Liver (tissue), 9 donors: Measurements from ENCODE around the gene TMEM266. TPM values are rescaled to one million over a fixed set of nuclear protein-coding genes. Genes with fewer than 3 reads are reported as not detected.

ENCODE experiments used
- DNase-seq: peaks from one replicate; pipeline ENCODE4 v3.0.0-alpha.2; 2017; ENCODE audit warnings: low spot score
- H3K27ac ChIP-seq, 2 donors: one replicate each; pipeline ENCODE4 v1.7.0; 2013; ENCODE audit warnings: inconsistent platforms in 2 of 2, low read length in 2 of 2, control low read depth in 1 of 2, low read depth in 1 of 2, mild to moderate bottlenecking in 1 of 2
- H3K27me3 ChIP-seq, 4 donors: one replicate each; pipeline versions ENCODE4 v1.6.1 to v1.7.0; 2013; ENCODE audit warnings: low read length in 3 of 4, inconsistent platforms in 1 of 4, mild to moderate bottlenecking in 1 of 4, moderate library complexity in 1 of 4; ENCODE audit not compliant: control insufficient read depth in 4 of 4, insufficient read depth in 4 of 4
- H3K36me3 ChIP-seq, 4 donors: one replicate each; pipeline versions ENCODE4 v1.6.1 to v1.7.0; 2013; ENCODE audit warnings: low read length in 3 of 4, mild to moderate bottlenecking in 3 of 4, low read depth in 1 of 4, moderate library complexity in 1 of 4; ENCODE audit not compliant: control insufficient read depth in 4 of 4, insufficient read depth in 3 of 4
- H3K4me1 ChIP-seq, 4 donors: one replicate each; pipeline versions ENCODE4 v1.6.1 to v1.7.0; 2013; ENCODE audit warnings: low read length in 3 of 4, mild to moderate bottlenecking in 3 of 4, moderate library complexity in 1 of 4; ENCODE audit not compliant: control insufficient read depth in 4 of 4, insufficient read depth in 4 of 4
- H3K4me3 ChIP-seq, 3 donors: one replicate each; pipeline versions ENCODE4 v1.6.1 to v1.7.0; 2013; ENCODE audit warnings: low read length in 3 of 3, control low read depth in 1 of 3, low read depth in 1 of 3, mild to moderate bottlenecking in 1 of 3
- H3K9ac ChIP-seq, 2 donors: one replicate each; pipeline ENCODE4 v1.7.0; 2013; ENCODE audit warnings: low read length in 2 of 2, mild to moderate bottlenecking in 2 of 2, moderate library complexity in 2 of 2, control low read depth in 1 of 2, low read depth in 1 of 2
- H3K9me3 ChIP-seq, 4 donors: one replicate each; pipeline versions ENCODE4 v1.6.1 to v1.7.0; 2013; ENCODE audit warnings: low read length in 3 of 4; ENCODE audit not compliant: control insufficient read depth in 4 of 4
- EGR1 ChIP-seq, 2 donors: IDR thresholded peaks; 2 replicates each; pipeline ENCODE4 v1.6.1; 2016 to 2018; ENCODE audit warnings: antibody characterized with exemption in 2 of 2, low read depth in 2 of 2
- FOXA2 ChIP-seq: IDR thresholded peaks from 2 replicates; pipeline ENCODE4 v1.6.1; 2016; ENCODE audit warnings: antibody characterized with exemption
- GABPA ChIP-seq, 2 donors: IDR thresholded peaks in 1 of 2; conservative IDR thresholded peaks in 1 of 2; 2 replicates each; pipeline ENCODE4 v1.6.1; 2016; ENCODE audit warnings: antibody characterized with exemption in 2 of 2, mild to moderate bottlenecking in 1 of 2, moderate library complexity in 1 of 2
- HNF4A ChIP-seq, 2 donors: conservative IDR thresholded peaks; 2 replicates each; pipeline ENCODE4 v1.6.1; 2016; ENCODE audit warnings: antibody characterized with exemption in 2 of 2, mild to moderate bottlenecking in 2 of 2
- HNF4G ChIP-seq: IDR thresholded peaks from 2 replicates; pipeline ENCODE4 v1.6.1; 2016; ENCODE audit warnings: antibody characterized with exemption
- JUND ChIP-seq, 2 donors: IDR thresholded peaks; 2 replicates each; pipeline ENCODE4 v1.6.1; 2016; ENCODE audit warnings: antibody characterized with exemption in 2 of 2
- NR2F2 ChIP-seq: IDR thresholded peaks from 2 replicates; pipeline ENCODE4 v1.6.1; 2016; ENCODE audit warnings: antibody characterized with exemption
- RAD21 ChIP-seq, 2 donors: IDR thresholded peaks; 2 replicates each; pipeline ENCODE4 v1.6.1; 2016; ENCODE audit warnings: antibody characterized with exemption in 2 of 2, mild to moderate bottlenecking in 2 of 2
- RXRA ChIP-seq, 2 donors: IDR thresholded peaks; 2 replicates each; pipeline ENCODE4 v1.6.1; 2017 to 2018; ENCODE audit warnings: antibody characterized with exemption in 2 of 2, mild to moderate bottlenecking in 1 of 2
- SP1 ChIP-seq: IDR thresholded peaks from 2 replicates; pipeline ENCODE4 v1.6.1; 2018; ENCODE audit warnings: antibody characterized with exemption, mild to moderate bottlenecking
- TAF1 ChIP-seq: conservative IDR thresholded peaks from 2 replicates; pipeline ENCODE4 v1.6.1; 2016; ENCODE audit warnings: antibody characterized with exemption, mild to moderate bottlenecking
- YY1 ChIP-seq: IDR thresholded peaks from 2 replicates; pipeline ENCODE4 v1.6.1; 2016; ENCODE audit warnings: antibody characterized with exemption, mild to moderate bottlenecking
- WGBS: extraction: QIAGEN DNeasy Blood & Tissue Kit; methylation state at CpG from one replicate; pipeline ENCODE4 v1.1.7; 2013; 5-methylcytosine and 5-hydroxymethylcytosine counted together
- polyA plus RNA-seq, 2 donors: library from polyadenylated mRNA; stranded (reverse) in 1 of 2; unstranded in 1 of 2; fragments of 200-250 nt in 1 of 2; fragments of >200 nt in 1 of 2; fragmentation: Nextera tagmentation in 1 of 2; extraction: Ambion mirVana in 1 of 2; gene quantifications; one replicate each; pipeline versions ENCODE4 v1.2.1 to v1.2.3, GENCODE V29; 2013 to 2015
- total RNA-seq, 2 donors: library from RNA; depleted of rRNA; stranded (reverse); fragments of >200 nt; gene quantifications; one replicate each; pipeline ENCODE4 v1.2.3, GENCODE V29; 2014
- TF ChIP-seq, protein P1 (sequence below): IDR thresholded peaks from 2 replicates; pipeline ENCODE4 v1.6.1; 2016; ENCODE audit warnings: antibody characterized with exemption
- TF ChIP-seq, protein P2 (sequence below): IDR thresholded peaks from 2 replicates; pipeline ENCODE4 v1.6.1; 2016; ENCODE audit warnings: antibody characterized with exemption, mild to moderate bottlenecking
- TF ChIP-seq, protein P3 (sequence below): IDR thresholded peaks from 2 replicates; pipeline ENCODE4 v1.6.1; 2016; ENCODE audit warnings: antibody characterized with exemption
- TF ChIP-seq, protein P4 (sequence below): IDR thresholded peaks from 2 replicates; pipeline ENCODE4 v1.6.1; 2016; ENCODE audit warnings: antibody characterized with exemption
- TF ChIP-seq, protein P5 (sequence below): fragments of 150-350 bp; IDR thresholded peaks from 2 replicates; pipeline ENCODE4 v1.5.1; 2017; ENCODE audit warnings: improper control_type of control experiment, low read depth, low read length; ENCODE audit not compliant: missing input control
- donor health status: healthy.
- donor health status: healthy.
- donor health status: healthy.
- donor health status: healthy.
- donor health status: healthy.

Gene TMEM266
- total and polyA plus RNA-seq, 4 donors: 0.25 to 1.3 TPM; not detected in 2

DNA sequence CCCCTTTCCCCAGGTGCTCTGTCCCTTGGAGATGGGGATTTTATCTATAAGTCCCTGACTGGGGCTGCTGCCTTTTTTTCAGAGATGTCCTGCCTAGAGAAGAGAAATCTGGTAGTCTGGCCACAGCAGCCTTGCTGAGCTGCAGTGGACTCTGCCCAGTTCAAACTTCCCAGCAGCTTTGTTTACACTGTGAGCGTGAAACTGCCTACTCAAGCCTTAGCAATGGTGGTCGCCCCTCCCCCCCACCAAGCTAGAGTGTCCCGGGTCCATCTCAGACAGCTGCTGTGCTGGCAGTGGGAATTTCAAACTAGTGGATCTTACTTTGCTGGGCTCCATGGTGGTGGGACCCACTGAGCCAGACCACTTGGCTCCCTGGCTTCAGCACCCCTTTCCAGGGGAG lies 38.9 kb downstream of the TMEM266 start:
- Histone ChIP-seq H3K27ac (no peak overlapping the region), H3K27me3 (peaks cover 0 to 5% (median 0%) of the 10 kb centered on the region in 4 donors), H3K4me1 (peaks cover 0 to 8% (median 6%) of the 10 kb centered on the region in 4 donors), H3K9me3 (no peaks in the 10 kb centered on the region), H3K4me3 (no peak overlapping the region), H3K9ac (no peak overlapping the region), H3K36me3 (no peaks in the 10 kb centered on the region)
- peak; percentile 69 for DNase-seq
- WGBS: 14% methylated on average over 3 of the region's 3 CpGs
- TF ChIP-seq HNF4G (peak; percentile 42), GABPA (IDR thresholded peaks at IDR 0.05 in 1 of 2, conservative IDR thresholded peaks at IDR 0.05 in 1 of 2) (no peak), NR2F2 (no peak), RAD21 (IDR thresholded peaks at IDR 0.05) (no peak), JUND (IDR thresholded peaks at IDR 0.05) (no peak), SP1 (peak; percentile 48), YY1 (no peak), FOXA2 (no peak), EGR1 (IDR thresholded peaks at IDR 0.05; ENCODE audit: low read depth in 2 of 2) (no peak), HNF4A (conservative IDR thresholded peaks at IDR 0.05) (peak; percentile 62 to 77)
- TF ChIP-seq, protein P1, sequence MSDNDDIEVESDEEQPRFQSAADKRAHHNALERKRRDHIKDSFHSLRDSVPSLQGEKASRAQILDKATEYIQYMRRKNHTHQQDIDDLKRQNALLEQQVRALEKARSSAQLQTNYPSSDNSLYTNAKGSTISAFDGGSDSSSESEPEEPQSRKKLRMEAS: no peak
- TF ChIP-seq, protein P2, sequence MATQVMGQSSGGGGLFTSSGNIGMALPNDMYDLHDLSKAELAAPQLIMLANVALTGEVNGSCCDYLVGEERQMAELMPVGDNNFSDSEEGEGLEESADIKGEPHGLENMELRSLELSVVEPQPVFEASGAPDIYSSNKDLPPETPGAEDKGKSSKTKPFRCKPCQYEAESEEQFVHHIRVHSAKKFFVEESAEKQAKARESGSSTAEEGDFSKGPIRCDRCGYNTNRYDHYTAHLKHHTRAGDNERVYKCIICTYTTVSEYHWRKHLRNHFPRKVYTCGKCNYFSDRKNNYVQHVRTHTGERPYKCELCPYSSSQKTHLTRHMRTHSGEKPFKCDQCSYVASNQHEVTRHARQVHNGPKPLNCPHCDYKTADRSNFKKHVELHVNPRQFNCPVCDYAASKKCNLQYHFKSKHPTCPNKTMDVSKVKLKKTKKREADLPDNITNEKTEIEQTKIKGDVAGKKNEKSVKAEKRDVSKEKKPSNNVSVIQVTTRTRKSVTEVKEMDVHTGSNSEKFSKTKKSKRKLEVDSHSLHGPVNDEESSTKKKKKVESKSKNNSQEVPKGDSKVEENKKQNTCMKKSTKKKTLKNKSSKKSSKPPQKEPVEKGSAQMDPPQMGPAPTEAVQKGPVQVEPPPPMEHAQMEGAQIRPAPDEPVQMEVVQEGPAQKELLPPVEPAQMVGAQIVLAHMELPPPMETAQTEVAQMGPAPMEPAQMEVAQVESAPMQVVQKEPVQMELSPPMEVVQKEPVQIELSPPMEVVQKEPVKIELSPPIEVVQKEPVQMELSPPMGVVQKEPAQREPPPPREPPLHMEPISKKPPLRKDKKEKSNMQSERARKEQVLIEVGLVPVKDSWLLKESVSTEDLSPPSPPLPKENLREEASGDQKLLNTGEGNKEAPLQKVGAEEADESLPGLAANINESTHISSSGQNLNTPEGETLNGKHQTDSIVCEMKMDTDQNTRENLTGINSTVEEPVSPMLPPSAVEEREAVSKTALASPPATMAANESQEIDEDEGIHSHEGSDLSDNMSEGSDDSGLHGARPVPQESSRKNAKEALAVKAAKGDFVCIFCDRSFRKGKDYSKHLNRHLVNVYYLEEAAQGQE: no peak
- TF ChIP-seq, protein P3, sequence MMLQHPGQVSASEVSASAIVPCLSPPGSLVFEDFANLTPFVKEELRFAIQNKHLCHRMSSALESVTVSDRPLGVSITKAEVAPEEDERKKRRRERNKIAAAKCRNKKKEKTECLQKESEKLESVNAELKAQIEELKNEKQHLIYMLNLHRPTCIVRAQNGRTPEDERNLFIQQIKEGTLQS: no peak
- TF ChIP-seq, protein P4, sequence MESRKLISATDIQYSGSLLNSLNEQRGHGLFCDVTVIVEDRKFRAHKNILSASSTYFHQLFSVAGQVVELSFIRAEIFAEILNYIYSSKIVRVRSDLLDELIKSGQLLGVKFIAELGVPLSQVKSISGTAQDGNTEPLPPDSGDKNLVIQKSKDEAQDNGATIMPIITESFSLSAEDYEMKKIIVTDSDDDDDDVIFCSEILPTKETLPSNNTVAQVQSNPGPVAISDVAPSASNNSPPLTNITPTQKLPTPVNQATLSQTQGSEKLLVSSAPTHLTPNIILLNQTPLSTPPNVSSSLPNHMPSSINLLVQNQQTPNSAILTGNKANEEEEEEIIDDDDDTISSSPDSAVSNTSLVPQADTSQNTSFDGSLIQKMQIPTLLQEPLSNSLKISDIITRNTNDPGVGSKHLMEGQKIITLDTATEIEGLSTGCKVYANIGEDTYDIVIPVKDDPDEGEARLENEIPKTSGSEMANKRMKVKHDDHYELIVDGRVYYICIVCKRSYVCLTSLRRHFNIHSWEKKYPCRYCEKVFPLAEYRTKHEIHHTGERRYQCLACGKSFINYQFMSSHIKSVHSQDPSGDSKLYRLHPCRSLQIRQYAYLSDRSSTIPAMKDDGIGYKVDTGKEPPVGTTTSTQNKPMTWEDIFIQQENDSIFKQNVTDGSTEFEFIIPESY: no peak
- TF ChIP-seq, protein P5, sequence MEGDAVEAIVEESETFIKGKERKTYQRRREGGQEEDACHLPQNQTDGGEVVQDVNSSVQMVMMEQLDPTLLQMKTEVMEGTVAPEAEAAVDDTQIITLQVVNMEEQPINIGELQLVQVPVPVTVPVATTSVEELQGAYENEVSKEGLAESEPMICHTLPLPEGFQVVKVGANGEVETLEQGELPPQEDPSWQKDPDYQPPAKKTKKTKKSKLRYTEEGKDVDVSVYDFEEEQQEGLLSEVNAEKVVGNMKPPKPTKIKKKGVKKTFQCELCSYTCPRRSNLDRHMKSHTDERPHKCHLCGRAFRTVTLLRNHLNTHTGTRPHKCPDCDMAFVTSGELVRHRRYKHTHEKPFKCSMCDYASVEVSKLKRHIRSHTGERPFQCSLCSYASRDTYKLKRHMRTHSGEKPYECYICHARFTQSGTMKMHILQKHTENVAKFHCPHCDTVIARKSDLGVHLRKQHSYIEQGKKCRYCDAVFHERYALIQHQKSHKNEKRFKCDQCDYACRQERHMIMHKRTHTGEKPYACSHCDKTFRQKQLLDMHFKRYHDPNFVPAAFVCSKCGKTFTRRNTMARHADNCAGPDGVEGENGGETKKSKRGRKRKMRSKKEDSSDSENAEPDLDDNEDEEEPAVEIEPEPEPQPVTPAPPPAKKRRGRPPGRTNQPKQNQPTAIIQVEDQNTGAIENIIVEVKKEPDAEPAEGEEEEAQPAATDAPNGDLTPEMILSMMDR: no peak

DNA sequence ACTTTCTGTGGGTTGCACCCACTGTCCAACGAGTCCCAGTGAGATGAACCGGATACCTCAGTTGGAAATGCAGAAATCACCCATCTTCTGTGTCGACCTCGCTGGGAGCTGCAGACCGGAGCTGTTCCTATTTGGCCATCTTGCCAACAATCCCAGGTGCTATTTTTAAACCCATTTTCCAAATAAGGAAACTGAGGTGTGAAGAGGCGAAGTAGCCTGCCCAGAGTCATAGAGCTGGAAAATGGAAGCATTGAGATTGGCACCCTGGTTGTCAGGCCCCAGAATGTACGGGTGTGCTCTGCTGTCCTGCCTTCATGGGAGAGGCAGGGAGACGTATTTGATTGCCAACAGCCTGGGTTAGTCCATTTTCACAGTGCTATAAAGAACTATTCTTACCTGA lies 39.6 kb downstream of the TMEM266 start:
- WGBS: 90% methylated on average over 8 of the region's 8 CpGs
- Histone ChIP-seq H3K9me3 (no peaks in the 10 kb centered on the region), H3K9ac (no peak overlapping the region), H3K4me1 (peaks cover 0 to 8% (median 6%) of the 10 kb centered on the region in 4 donors), H3K27me3 (peaks cover 0 to 5% (median 0%) of the 10 kb centered on the region in 4 donors), H3K4me3 (no peak overlapping the region), H3K36me3 (no peaks in the 10 kb centered on the region), H3K27ac (no peak overlapping the region)
- TF ChIP-seq, protein P3: no peak
- TF ChIP-seq TAF1: no peak
- TF ChIP-seq YY1: no peak
- TF ChIP-seq, protein P2: no peak
- TF ChIP-seq HNF4A (conservative IDR thresholded peaks at IDR 0.05): no peak
- no peak for TF ChIP-seq JUND (IDR thresholded peaks at IDR 0.05)
- TF ChIP-seq FOXA2: no peak
- TF ChIP-seq, protein P5: no peak
- TF ChIP-seq EGR1 (IDR thresholded peaks at IDR 0.05; ENCODE audit: low read depth in 2 of 2): no peak
- TF ChIP-seq RAD21 (IDR thresholded peaks at IDR 0.05): no peak
- no peak for TF ChIP-seq HNF4G
- TF ChIP-seq RXRA (IDR thresholded peaks at IDR 0.05): no peak
- DNase-seq: no peak
